Thyroid gland (tissue), 4 donors: ENCODE results near the gene ATP2C1. TPM values are rescaled to one million over a fixed set of nuclear protein-coding genes. Genes with fewer than 3 reads are reported as not detected.

Source experiments
- DNase-seq, 2 donors: peaks; one replicate each; pipeline ENCODE4 v3.0.0-alpha.2; 2019
- H3K27ac ChIP-seq, 3 donors: fragments of 200-600 bp; sonication (generic); 1 replicate in 2 of 3; 2 replicates in 1 of 3; pipeline ENCODE4 v1.5.1; 2016 to 2019; ENCODE audit warnings: mild to moderate bottlenecking in 1 of 3, moderate library complexity in 1 of 3
- H3K27me3 ChIP-seq: fragments of 200-600 bp; sonication (generic); one replicate; pipeline ENCODE4 v1.5.1; 2019
- H3K36me3 ChIP-seq, 2 donors: fragments of 200-600 bp; sonication (generic); one replicate each; pipeline ENCODE4 v1.5.1; 2016 to 2019
- H3K4me1 ChIP-seq, 2 donors: fragments of 200-600 bp; sonication (generic); one replicate each; pipeline ENCODE4 v1.5.1; 2017 to 2019
- H3K4me3 ChIP-seq, 3 donors: fragments of 200-600 bp; sonication (generic); replicated peaks in 1 of 3; 1 replicate in 2 of 3; 2 replicates in 1 of 3; pipeline ENCODE4 v1.5.1; 2016; ENCODE audit warnings: mild to moderate bottlenecking in 1 of 3
- H3K9me3 ChIP-seq: fragments of 200-600 bp; sonication (generic); one replicate; pipeline ENCODE4 v1.5.1; 2017
- CTCF ChIP-seq, 6 experiments: fragments of 200-600 bp in 3 of 6; fragments of 450-650 bp in 3 of 6; sonication (generic) in 3 of 6; IDR thresholded peaks; one replicate each; pipeline ENCODE4 v1.5.1; 2016 to 2019; ENCODE audit warnings: antibody characterized with exemption in 6 of 6, mild to moderate bottlenecking in 2 of 6, inconsistent platforms in 1 of 6, moderate library complexity in 1 of 6
- POLR2A ChIP-seq, 2 donors: fragments of 450-650 bp; IDR thresholded peaks; one replicate each; pipeline ENCODE4 v1.6.1; 2017; ENCODE audit warnings: antibody characterized with exemption in 2 of 2, mild to moderate bottlenecking in 2 of 2, moderate library complexity in 1 of 2
- WGBS, 2 donors: methylation state at CpG; one replicate each; pipeline ENCODE4 v1.1.5; 2017; 5-methylcytosine and 5-hydroxymethylcytosine counted together
- intact Hi-C: fragments of 100-400 bp; cut with DNase I; formaldehyde crosslinking; loops from one replicate; pipeline ENCODE4 v1.15.1; 2023
- total RNA-seq, 4 donors: library from RNA; depleted of rRNA; stranded (reverse); fragments of >200 nt; gene quantifications; one replicate each; pipeline ENCODE4 v1.2.3, GENCODE V29; 2016

Gene ATP2C1
- total RNA-seq, 4 donors from 2014 or later: 58.9 to 89.2 (median 62.0) TPM

GRCh38 chr3:130955481-130955880 is 61.6 kb downstream of the ATP2C1 start:
- H3K36me3 ChIP-seq: peaks cover 0 to 10% of the 10 kb centered on the region in 2 donors
- intact Hi-C loops: no loop called here

GRCh38 chr3:130956281-130956680 is 62.4 kb downstream of the ATP2C1 start:
- Histone ChIP-seq H3K9me3 (no peaks in the 10 kb centered on the region), H3K4me3 (no peak overlapping the region), H3K27ac (no peak overlapping the region), H3K4me1 (no peaks in the 10 kb centered on the region), H3K27me3 (no peaks in the 10 kb centered on the region), H3K36me3 (peaks cover 0 to 10% of the 10 kb centered on the region in 2 donors)
- TF ChIP-seq POLR2A (IDR thresholded peaks at IDR 0.05): no peak
- no peak for TF ChIP-seq CTCF (IDR thresholded peaks at IDR 0.05)
- DNase-seq: no peak
- intact Hi-C loops: no loop called here
- WGBS, 2 donors: 93 to 97% methylated on average over 1 of the region's 1 CpG

More at GRCh38 chr3:130955481-130955880, 61.6 kb downstream of the ATP2C1 start:
- H3K27ac ChIP-seq: no peak overlapping the region
- TF ChIP-seq POLR2A (IDR thresholded peaks at IDR 0.05) (no peak), CTCF (IDR thresholded peaks at IDR 0.05) (no peak)
- 91 to 92% methylated on average over 5 of the region's 5 CpGs for WGBS, 2 donors
- H3K4me3 ChIP-seq: no peak overlapping the region
- no peaks in the 10 kb centered on the region for H3K27me3 ChIP-seq
- no peaks in the 10 kb centered on the region for H3K4me1 ChIP-seq
- no peaks in the 10 kb centered on the region for H3K9me3 ChIP-seq
- DNase-seq: no peak

GRCh38 chr3:130956721-130957120 is 62.8 kb downstream of the ATP2C1 start:
- peaks cover 0 to 10% of the 10 kb centered on the region in 2 donors for H3K36me3 ChIP-seq
- no peak overlapping the region for H3K4me3 ChIP-seq
- no peak for DNase-seq
- no peaks in the 10 kb centered on the region for H3K4me1 ChIP-seq
- H3K27me3 ChIP-seq: no peaks in the 10 kb centered on the region
- TF ChIP-seq POLR2A (IDR thresholded peaks at IDR 0.05): no peak
- TF ChIP-seq CTCF (IDR thresholded peaks at IDR 0.05): no peak
- intact Hi-C loops: no loop called here
- H3K9me3 ChIP-seq: no peaks in the 10 kb centered on the region
- 92% methylated on average over 3 of the region's 3 CpGs for WGBS, 2 donors
- no peak overlapping the region for H3K27ac ChIP-seq

- H3K4me3 ChIP-seq: no peak overlapping the region
- intact Hi-C loops: no loop called here
- H3K9me3 ChIP-seq: no peaks in the 10 kb centered on the region
- peaks cover 0 to 11% of the 10 kb centered on the region in 2 donors for H3K36me3 ChIP-seq
- no peak for DNase-seq
- no peaks in the 10 kb centered on the region for H3K4me1 ChIP-seq
- 96 to 98% methylated on average over 5 of the region's 5 CpGs for WGBS, 2 donors
- no peaks in the 10 kb centered on the region for H3K27me3 ChIP-seq
- no peak overlapping the region for H3K27ac ChIP-seq
- TF ChIP-seq CTCF (IDR thresholded peaks at IDR 0.05) (no peak), POLR2A (IDR thresholded peaks at IDR 0.05) (no peak)
Observed at GRCh38 chr3:130960139-130960795, 66.4 kb downstream of the ATP2C1 start.

- Histone ChIP-seq H3K27ac (no peak overlapping the region), H3K4me1 (no peaks in the 10 kb centered on the region), H3K27me3 (no peaks in the 10 kb centered on the region), H3K9me3 (no peaks in the 10 kb centered on the region), H3K36me3 (peaks cover 0 to 13% of the 10 kb centered on the region in 2 donors), H3K4me3 (no peak overlapping the region)
- no peak for DNase-seq
- intact Hi-C loops: no loop called here
- TF ChIP-seq CTCF (IDR thresholded peaks at IDR 0.05) (no peak), POLR2A (IDR thresholded peaks at IDR 0.05) (no peak)
Observed at GRCh38 chr3:130961458-130961857, 67.6 kb downstream of the ATP2C1 start.
